ENCODE results near the gene WDR83. TPM values are rescaled to one million over a fixed set of nuclear protein-coding genes. Genes with fewer than 3 reads are reported as not detected.

WDR83 gene
- total and polyA plus RNA-seq, 2 donors (not counting 3 experiments of a cell fraction or from before 2014, with no cell fraction given): 10.5 to 11.8 TPM

GRCh38 chr19:12698138-12698537, 31.5 kb downstream of the WDR83 start:
- FAIRE-seq: no peak

More at GRCh38 chr19:12698138-12698537, 31.5 kb downstream of the WDR83 start:
- ChIA-PET POLR2A (no interaction called here), CTCF (no interaction called here)
- H2AFZ ChIP-seq (ENCODE audit: low read depth, low read length): no peak overlapping the region
- H3K4me2 ChIP-seq (ENCODE audit: insufficient read depth, low read length): no peak overlapping the region
- H3K4me1 ChIP-seq (ENCODE audit: control insufficient read depth, extremely low read depth, insufficient read depth, low read length): peaks cover 15% of the 10 kb centered on the region
- dilution Hi-C loops (cut with MboI; ENCODE audit: extremely low pct_ligation_motif_present, low sequenced_read_pairs) (no loop called here), intact Hi-C loops (cut with micrococcal nuclease) (no loop called here)
- H3K9me3 ChIP-seq (replicated peaks; ENCODE audit: control insufficient read depth, insufficient read depth, low read length): no peaks in the 10 kb centered on the region
- no peaks in the 10 kb centered on the region for H3K9me1 ChIP-seq (replicated peaks; ENCODE audit: control insufficient read depth, extremely low read depth, insufficient read depth, low read length)
- no peak for DNase-seq (ENCODE audit: low read depth, low spot score)
- H3K27me3 ChIP-seq (ENCODE audit: control insufficient read depth in 2 of 2, insufficient read depth in 2 of 2, low read length in 2 of 2): no peaks in the 10 kb centered on the region
- H3K27ac ChIP-seq (ENCODE audit: insufficient read depth, low read depth, low read length): no peak overlapping the region
- TF ChIP-seq POLR2A (IDR thresholded peaks at IDR 0.05; ENCODE audit: low read depth, low read length) (no peak), FOS (IDR thresholded peaks at IDR 0.05; ENCODE audit: borderline replicate concordance, insufficient read depth, low read length) (no peak), GATA2 (IDR thresholded peaks at IDR 0.05; ENCODE audit: insufficient read depth, insufficient read length, low read depth, low read length) (no peak), POLR2AphosphoS5 (IDR thresholded peaks at IDR 0.05; ENCODE audit: insufficient read depth, low read depth, low read length) (no peak), EZH2 (IDR thresholded peaks at IDR 0.05; ENCODE audit: borderline replicate concordance, low read depth, low read length, severe bottlenecking) (no peak), CTCF (IDR thresholded peaks at IDR 0.05; ENCODE audit: extremely low read depth in 1 of 2, insufficient read depth in 1 of 2, low read depth in 1 of 2, low read length in 2 of 2) (no peak), MAX (IDR thresholded peaks at IDR 0.05; ENCODE audit: insufficient read depth, insufficient read length) (no peak), MYC (IDR thresholded peaks at IDR 0.05; ENCODE audit: low read depth, low read length) (no peak), JUN (IDR thresholded peaks at IDR 0.05; ENCODE audit: borderline replicate concordance, insufficient read depth, insufficient read length, low read depth) (no peak)
- H3K79me2 ChIP-seq (ENCODE audit: control insufficient read depth, insufficient read depth, low read length): no peaks in the 10 kb centered on the region
- H3K36me3 ChIP-seq (ENCODE audit: control insufficient read depth in 2 of 2, extremely low read depth in 1 of 2, insufficient read depth in 2 of 2, low read length in 2 of 2): peaks cover 7 to 33% of the 10 kb centered on the region in 2 experiments
- H4K20me1 ChIP-seq (replicated peaks; ENCODE audit: control insufficient read depth, extremely low read depth, insufficient read depth, low read length): no peaks in the 10 kb centered on the region
- no TSS peak for BruUV-seq (replicated peaks)
- H3K9ac ChIP-seq (replicated peaks; ENCODE audit: extremely low read depth, insufficient read depth, low read length): no peak overlapping the region
- H3K4me3 ChIP-seq (replicated peaks in 1 of 3; ENCODE audit: insufficient read depth in 1 of 3, low read depth in 1 of 3, low read length in 3 of 3): no peak overlapping the region
